CD8-positive, alpha-beta memory T cell (primary cell): Measurements from ENCODE around the gene UBE2N. TPM values are rescaled to one million over a fixed set of nuclear protein-coding genes. Genes with fewer than 3 reads are reported as not detected.

ENCODE experiments used
- CTCF ChIA-PET: fragments of 350-600 bp; sonication (Branson Sonifier 250); formaldehyde crosslinking; loops from one replicate; lab custom pipeline; 2021; ENCODE audit warnings: antibody characterized with exemption; lab: Charles Lee
- POLR2A ChIA-PET: fragments of 350-600 bp; sonication (Branson Sonifier 250); formaldehyde crosslinking; loops from one replicate; lab custom pipeline; 2021; ENCODE audit warnings: antibody characterized with exemption; lab: Charles Lee
- DNase-seq, 5 donors: peaks; one replicate each; pipeline versions ENCODE4 v3.0.0 to v3.0.0-alpha.2; 2020 to 2022; ENCODE audit warnings: mixed read lengths in 1 of 5
- H3K27ac ChIP-seq: one replicate; pipeline ENCODE4 v1.7.0; 2013; ENCODE audit warnings: low read depth, mild to moderate bottlenecking, low read length, moderate library complexity
- H3K27me3 ChIP-seq: 2 replicates; pipeline ENCODE4 v1.7.0; 2013; ENCODE audit warnings: low read length, mild to moderate bottlenecking; ENCODE audit not compliant: insufficient read depth, poor library complexity, severe bottlenecking
- H3K36me3 ChIP-seq: 2 replicates; pipeline ENCODE4 v1.7.0; 2013; ENCODE audit warnings: mild to moderate bottlenecking, low read length, moderate library complexity; ENCODE audit not compliant: insufficient read depth
- H3K4me1 ChIP-seq: 2 replicates; pipeline ENCODE4 v1.7.0; 2013; ENCODE audit warnings: mild to moderate bottlenecking, low read length, moderate library complexity; ENCODE audit not compliant: insufficient read depth
- H3K4me3 ChIP-seq: 2 replicates; pipeline ENCODE4 v1.7.0; 2013; ENCODE audit warnings: mild to moderate bottlenecking, low read length
- H3K9me3 ChIP-seq: 2 replicates; pipeline ENCODE4 v1.7.0; 2013; ENCODE audit warnings: mild to moderate bottlenecking, low read length
- H3K27ac Mint-ChIP-seq, 8 donors: one replicate each; pipeline ENCODE4 v1.8.0; 2020 to 2021; ENCODE audit warnings: mixed read lengths in 8 of 8, mild to moderate bottlenecking in 6 of 8, inconsistent platforms in 3 of 8, moderate library complexity in 3 of 8
- H3K27me3 Mint-ChIP-seq, 2 donors: one replicate each; pipeline ENCODE4 v1.8.0; 2020 to 2021; ENCODE audit warnings: mixed read lengths in 2 of 2, mild to moderate bottlenecking in 1 of 2, moderate library complexity in 1 of 2
- H3K36me3 Mint-ChIP-seq, 3 donors: one replicate each; pipeline ENCODE4 v1.8.0; 2020 to 2021; ENCODE audit warnings: mixed read lengths in 3 of 3, inconsistent platforms in 1 of 3, mild to moderate bottlenecking in 1 of 3
- H3K4me1 Mint-ChIP-seq, 3 donors: one replicate each; pipeline ENCODE4 v1.8.0; 2020 to 2021; ENCODE audit warnings: mixed read lengths in 3 of 3, inconsistent platforms in 1 of 3, mild to moderate bottlenecking in 1 of 3
- H3K4me3 Mint-ChIP-seq, 7 donors: one replicate each; pipeline ENCODE4 v1.8.0; 2020 to 2021; ENCODE audit warnings: mixed read lengths in 7 of 7, mild to moderate bottlenecking in 6 of 7, moderate library complexity in 4 of 7, inconsistent platforms in 2 of 7
- H3K9me3 Mint-ChIP-seq, 5 donors: one replicate each; pipeline ENCODE4 v1.8.0; 2020 to 2022; ENCODE audit warnings: mixed read lengths in 5 of 5, mild to moderate bottlenecking in 3 of 5, moderate library complexity in 2 of 5, inconsistent platforms in 1 of 5
- polyA plus RNA-seq: library from polyadenylated mRNA; unstranded; fragments of 300-500 nt; fragmentation: Illumina TruSeq; gene quantifications from one replicate; pipeline ENCODE4 v1.2.3, GENCODE V29; 2021
- total RNA-seq, 2 experiments: library from RNA; stranded (reverse); gene quantifications; one replicate each; pipeline ENCODE4 v1.2.3, GENCODE V29; 2021

UBE2N gene
- total RNA-seq (100 to 1,000 TPM; 236 to 244 TPM), polyA plus RNA-seq (157 TPM)

- Histone ChIP-seq H3K27ac (peak within 1 kb of the TSS; percentile 82), H3K4me3 (peak within 1 kb of the TSS; percentile 68), H3K36me3 (no peaks in the 10 kb centered on the region), H3K4me1 (peaks cover 45% of the 10 kb centered on the region), H3K9me3 (no peaks in the 10 kb centered on the region), H3K27me3 (no peaks in the 10 kb centered on the region)
- peaks cover 46 to 52% (median 50%) of the 10 kb centered on the region in 3 donors for H3K4me1 Mint-ChIP-seq
- CTCF ChIA-PET: interaction anchor here (1.1 to 2.6 kb wide), 3 partner anchors 25 to 455 kb away, joined by 3 to 9 read pairs (median 4); partner anchors contain the start of gene MRPL42
- H3K27ac Mint-ChIP-seq: peak within 1 kb of the TSS; percentile 92 to 100 (median 98)
- H3K4me3 Mint-ChIP-seq: peak within 1 kb of the TSS; percentile 93 to 98 (median 96)
- H3K27me3 Mint-ChIP-seq: peaks cover 0 to 1% of the 10 kb centered on the region in 2 donors
- POLR2A ChIA-PET: interaction anchor here (0.5 to 1.4 kb wide), 11 partner anchors 18 to 1017 kb away, joined by 3 to 7 read pairs (median 4); partner anchors contain the start of genes CRADD, EEA1 and MRPL42
- DNase-seq: peak; percentile 95 to 98 (median 96)
- H3K36me3 Mint-ChIP-seq: peaks cover 0 to 10% (median 0%) of the 10 kb centered on the region in 3 donors
- no peaks in the 10 kb centered on the region for H3K9me3 Mint-ChIP-seq
Measured at GRCh38 chr12:93441617-93442410, at the start of gene UBE2N. UBE2N (minus strand) TSS chr12:93441947; CDS start chr12:93441884, 63 bp downstream.

- Mint-ChIP-seq H3K4me1 (peaks cover 0 to 5% (median 0%) of the 10 kb centered on the region in 3 donors), H3K27ac (peak overlapping the region in 1 of 8 donors; percentile 47), H3K9me3 (no peaks in the 10 kb centered on the region), H3K4me3 (no peak overlapping the region), H3K36me3 (peaks cover 4 to 46% (median 13%) of the 10 kb centered on the region in 3 donors), H3K27me3 (no peaks in the 10 kb centered on the region)
- ChIA-PET POLR2A (no interaction called here), CTCF (interaction anchor here (1.2 kb wide), 1 partner anchor 617 kb away, joined by 5 read pairs; no protein-coding TSS in a partner anchor)
- no peak for DNase-seq
- H3K4me3 ChIP-seq: no peak overlapping the region
- H3K36me3 ChIP-seq: peaks cover 40% of the 10 kb centered on the region
- H3K27me3 ChIP-seq: no peaks in the 10 kb centered on the region
- H3K9me3 ChIP-seq: no peaks in the 10 kb centered on the region
- H3K4me1 ChIP-seq: no peaks in the 10 kb centered on the region
- H3K27ac ChIP-seq: no peak overlapping the region
Measured at GRCh38 chr12:93484315-93484981, 42.7 kb upstream of the UBE2N start.

GRCh38 chr12:93483151-93483807 lies 41.5 kb upstream of the UBE2N start:
- ChIA-PET CTCF (interaction anchor here (1.2 kb wide), 1 partner anchor 619 kb away, joined by 5 read pairs; no protein-coding TSS in a partner anchor), POLR2A (no interaction called here)
- Histone ChIP-seq H3K4me3 (no peak overlapping the region), H3K36me3 (peaks cover 42% of the 10 kb centered on the region), H3K9me3 (no peaks in the 10 kb centered on the region), H3K27me3 (no peaks in the 10 kb centered on the region), H3K27ac (no peak overlapping the region), H3K4me1 (no peaks in the 10 kb centered on the region)
- H3K36me3 Mint-ChIP-seq: peaks cover 4 to 46% (median 10%) of the 10 kb centered on the region in 3 donors
- no peak for DNase-seq
- no peaks in the 10 kb centered on the region for H3K9me3 Mint-ChIP-seq
- peak overlapping the region in 1 of 8 donors; percentile 15 for H3K27ac Mint-ChIP-seq
- H3K4me3 Mint-ChIP-seq: no peak overlapping the region
- no peaks in the 10 kb centered on the region for H3K4me1 Mint-ChIP-seq
- no peaks in the 10 kb centered on the region for H3K27me3 Mint-ChIP-seq

GRCh38 chr12:93482721-93483120 lies 41.0 kb upstream of the UBE2N start:
- Histone ChIP-seq H3K36me3 (peaks cover 44% of the 10 kb centered on the region), H3K27me3 (no peaks in the 10 kb centered on the region), H3K4me3 (no peak overlapping the region), H3K27ac (no peak overlapping the region), H3K4me1 (no peaks in the 10 kb centered on the region), H3K9me3 (no peaks in the 10 kb centered on the region)
- POLR2A ChIA-PET: no interaction called here
- Mint-ChIP-seq H3K4me3 (no peak overlapping the region), H3K9me3 (no peaks in the 10 kb centered on the region), H3K36me3 (peaks cover 4 to 48% (median 9%) of the 10 kb centered on the region in 3 donors), H3K27ac (no peak overlapping the region), H3K27me3 (no peaks in the 10 kb centered on the region), H3K4me1 (no peaks in the 10 kb centered on the region)
- no peak for DNase-seq
- CTCF ChIA-PET: interaction anchor here (0.9 to 1.2 kb wide), 3 partner anchors 15 to 619 kb away, joined by 3 to 5 read pairs (median 3); no protein-coding TSS in a partner anchor

- H3K4me3 ChIP-seq: no peak overlapping the region
- Mint-ChIP-seq H3K27me3 (no peaks in the 10 kb centered on the region), H3K4me3 (no peak overlapping the region), H3K9me3 (no peaks in the 10 kb centered on the region), H3K36me3 (peaks cover 0 to 55% (median 7%) of the 10 kb centered on the region in 3 donors), H3K4me1 (peaks cover 5 to 16% (median 9%) of the 10 kb centered on the region in 3 donors), H3K27ac (peak overlapping the region in 1 of 8 donors; percentile 1)
- ChIA-PET CTCF (interaction anchor here (1.0 to 1.2 kb wide), 2 partner anchors 9 to 626 kb away, joined by 3 to 4 read pairs; partner anchors contain the start of gene MRPL42), POLR2A (no interaction called here)
- H3K36me3 ChIP-seq: peaks cover 19% of the 10 kb centered on the region
- no peak for DNase-seq
- H3K27ac ChIP-seq: no peak overlapping the region
- H3K9me3 ChIP-seq: no peaks in the 10 kb centered on the region
- H3K4me1 ChIP-seq: no peaks in the 10 kb centered on the region
- no peaks in the 10 kb centered on the region for H3K27me3 ChIP-seq
Measured at GRCh38 chr12:93476555-93476954, 34.8 kb upstream of the UBE2N start.

GRCh38 chr12:93469386-93469785 lies 27.6 kb upstream of the UBE2N start:
- no peak for DNase-seq
- Histone ChIP-seq H3K9me3 (no peaks in the 10 kb centered on the region), H3K27ac (no peak overlapping the region), H3K4me3 (no peak overlapping the region), H3K36me3 (no peaks in the 10 kb centered on the region), H3K4me1 (peaks cover 23% of the 10 kb centered on the region), H3K27me3 (no peaks in the 10 kb centered on the region)
- Mint-ChIP-seq H3K27me3 (peaks cover 0 to 1% of the 10 kb centered on the region in 2 donors), H3K36me3 (peaks cover 0 to 41% (median 8%) of the 10 kb centered on the region in 3 donors), H3K4me3 (peak overlapping the region in 4 of 7 donors; percentile 30 to 85 (median 46)), H3K27ac (peak overlapping the region in 2 of 8 donors; percentile 27 to 30), H3K9me3 (no peaks in the 10 kb centered on the region), H3K4me1 (peaks cover 28 to 50% (median 46%) of the 10 kb centered on the region in 3 donors)
- POLR2A ChIA-PET: no interaction called here
- CTCF ChIA-PET: interaction anchor here (0.6 to 0.7 kb wide), 2 partner anchors 42 to 654 kb away, joined by 3 read pairs; no protein-coding TSS in a partner anchor

GRCh38 chr12:93468008-93468371 lies 26.2 kb upstream of the UBE2N start:
- Mint-ChIP-seq H3K27me3 (peaks cover 0 to 1% of the 10 kb centered on the region in 2 donors), H3K9me3 (no peaks in the 10 kb centered on the region), H3K4me3 (peak overlapping the region; percentile 87 to 97 (median 93)), H3K36me3 (peaks cover 0 to 33% (median 8%) of the 10 kb centered on the region in 3 donors), H3K27ac (peak overlapping the region; percentile 91 to 99 (median 96)), H3K4me1 (peaks cover 28 to 50% (median 46%) of the 10 kb centered on the region in 3 donors)
- no peaks in the 10 kb centered on the region for H3K27me3 ChIP-seq
- peaks cover 23% of the 10 kb centered on the region for H3K4me1 ChIP-seq
- ChIA-PET POLR2A (interaction anchor here (1.1 to 1.5 kb wide), 4 partner anchors 24 to 539 kb away, joined by 3 to 6 read pairs (median 4); partner anchors contain the start of gene EEA1), CTCF (interaction anchor here (0.7 to 2.8 kb wide), 10 partner anchors 9 to 634 kb away, joined by 3 to 9 read pairs (median 3); partner anchors contain the start of gene UBE2N)
- no peaks in the 10 kb centered on the region for H3K9me3 ChIP-seq
- no peaks in the 10 kb centered on the region for H3K36me3 ChIP-seq
- no peak for DNase-seq
- peak overlapping the region; percentile 96 for H3K4me3 ChIP-seq
- peak overlapping the region; percentile 81 for H3K27ac ChIP-seq
